Heart left ventricle (tissue), 13 donors: ENCODE measurements around the gene PTPRN2.

Experiments used
- CTCF ChIP-seq, 12 donors: fragments of 200-600 bp; sonication (generic) in 4 of 12; IDR thresholded peaks; one replicate each; pipeline versions ENCODE4 v1.5.0 to v1.8.0; 2018 to 2022; ENCODE audit warnings: antibody characterized with exemption in 12 of 12, mild to moderate bottlenecking in 5 of 12
- POLR2A ChIP-seq, 2 donors: fragments of 450-650 bp; IDR thresholded peaks; one replicate each; pipeline ENCODE4 v1.6.1; 2017; ENCODE audit warnings: antibody characterized with exemption in 2 of 2, mild to moderate bottlenecking in 2 of 2, moderate library complexity in 2 of 2
- donor health status: ischemic (EF 13 %, LVEDD 7.1; RV severe dilation, severe dysfunction).
- donor health status: DM: no; HTN: yes; CAD: no.
- donor health status: DM: no; HTN: no; CAD: no.
- donor health status: ischemic (EF 25% LVEDD 6.9; RV normal size, moderate dysfunction).
- donor health status: ischemic (EF 25% LVEDD 5.7; RV mildly dilated, moderate dysfunction).
- donor health status: ischemic (EF 35%, LVEDD 5.7; RV mildly dilated, moderate dysfunction).
- donor health status: nonischemic (EF 11% LVEDD 7.7; RV severe dilation, severe dysfunction).
- donor health status: DM: yes; HTN: yes; CAD: no.
- donor health status: PGD.
- donor health status: ischemic (EF 29% LVEDD 5.4; RV normal size, mild dysfunction).
- donor health status: nonischemic (EF 23%, LVEDD 6.1; RV moderate dilation, normal function).

DNA sequence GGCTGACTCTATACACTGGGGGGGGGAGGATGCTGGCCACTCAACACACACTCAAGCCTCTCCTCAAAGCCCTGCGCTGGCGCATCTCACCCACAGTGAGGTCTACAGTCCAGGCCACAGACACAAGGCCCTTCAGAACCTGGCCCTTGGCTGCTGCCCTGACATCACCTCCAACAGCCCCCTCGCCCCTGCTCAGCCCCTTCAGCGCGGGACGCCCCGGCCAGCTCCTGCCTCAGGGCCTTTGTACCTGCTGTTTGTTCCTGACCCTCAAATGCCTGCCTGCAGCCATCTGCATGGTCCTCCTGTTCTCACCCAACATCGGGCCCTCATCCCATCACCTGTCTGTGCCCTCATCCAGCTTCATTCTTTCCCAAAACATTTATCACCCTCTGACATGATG, 678.3 kb downstream of the PTPRN2 start:
- TF ChIP-seq POLR2A (IDR thresholded peaks at IDR 0.05) (no peak), CTCF (IDR thresholded peaks at IDR 0.05) (no peak)
